ENCODE measurements around the gene USP3.

The USP3 gene

DNA sequence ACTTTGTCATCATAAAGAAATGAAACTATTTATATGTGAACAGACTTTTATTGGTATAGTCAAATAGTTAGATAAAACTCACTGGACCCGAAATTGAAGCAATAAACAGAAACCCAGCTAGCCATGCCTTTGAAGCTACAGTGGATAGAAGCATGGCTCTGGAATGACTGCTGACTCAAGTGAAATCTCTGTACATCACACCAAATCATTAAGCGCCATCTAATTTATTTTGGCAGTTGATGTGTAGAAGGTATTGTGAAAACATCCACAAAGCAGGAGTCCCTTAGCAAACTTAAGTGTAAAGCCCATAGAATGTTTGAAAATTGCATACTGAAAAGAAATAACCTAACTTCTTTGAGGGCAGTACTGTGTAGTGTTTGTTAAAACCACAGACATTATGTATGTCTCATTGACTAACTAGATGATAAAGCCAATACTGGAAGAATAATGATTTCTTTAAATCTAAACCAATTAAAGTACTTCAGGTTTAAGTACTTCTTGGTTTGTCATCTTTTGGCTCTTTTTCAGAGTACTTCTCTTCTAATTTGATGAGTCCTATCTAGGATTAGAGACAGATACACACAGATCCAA, 50.0 kb downstream of the USP3 start:
- no peak for DNase-seq

GRCh38 chr15:63555507-63555906, 51.1 kb downstream of the USP3 start:
- no peak for DNase-seq

GRCh38 chr15:63556246-63556645, 51.9 kb downstream of the USP3 start:
- no peak for DNase-seq

DNA sequence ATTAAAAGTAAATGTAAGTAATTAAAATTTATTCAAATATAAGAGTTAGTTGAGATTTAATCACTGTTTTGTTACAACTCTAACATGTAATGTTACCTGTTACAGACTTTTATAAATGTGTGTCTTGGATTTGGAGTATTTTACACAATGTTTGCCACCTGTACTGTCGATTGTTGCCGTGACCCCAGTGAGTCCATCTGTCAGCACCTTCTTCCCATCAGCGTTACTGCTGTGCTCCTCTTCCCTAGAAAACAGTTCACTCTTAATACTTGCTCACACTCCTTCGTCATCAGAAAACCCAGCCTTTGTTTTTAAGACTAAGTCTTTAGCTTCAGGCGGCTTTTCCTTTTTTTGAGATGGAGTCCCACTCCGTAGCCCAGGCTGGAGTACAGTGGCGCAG, 52.3 kb downstream of the USP3 start:
- no peak for DNase-seq

- DNase-seq = no peak
Measured at GRCh38 chr15:63559753-63560152, 55.4 kb downstream of the USP3 start.

DNA sequence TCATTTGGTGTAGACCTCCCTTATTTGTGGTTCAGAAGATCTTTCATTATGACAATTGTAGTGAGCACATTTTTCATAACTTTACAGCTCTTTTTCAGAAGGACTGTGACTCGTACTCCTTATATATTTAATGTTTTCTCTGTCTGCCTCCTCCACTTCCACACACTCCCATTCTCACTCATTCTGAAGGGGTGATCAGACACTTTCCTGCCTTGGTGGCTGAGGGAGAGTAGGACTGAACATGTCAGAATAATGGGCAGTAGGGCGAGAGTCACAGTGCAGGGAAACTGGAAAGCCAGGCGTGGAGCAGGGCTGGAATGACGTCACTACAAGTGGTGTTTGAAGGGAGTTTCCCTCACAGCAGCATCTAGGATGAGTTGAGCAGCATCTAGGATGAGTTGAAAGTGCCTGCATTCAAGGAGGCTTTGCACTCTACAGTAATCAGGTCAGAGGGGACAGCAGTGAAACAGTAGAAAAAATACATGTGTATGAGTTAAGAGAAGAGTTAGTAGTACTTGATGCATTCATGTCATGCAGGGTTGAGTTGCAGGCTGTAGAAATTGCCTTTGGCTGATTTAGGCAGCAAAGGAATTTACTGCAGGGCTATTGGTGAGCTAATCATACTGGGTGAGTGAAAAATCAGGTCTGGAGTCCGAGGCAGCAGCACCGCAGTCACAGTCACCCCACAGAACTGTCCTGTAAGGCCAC, 56.5 kb downstream of the USP3 start:
- DNase-seq = no peak

GRCh38 chr15:63564093-63564492, 59.7 kb downstream of the USP3 start:
- no peak for DNase-seq

DNA sequence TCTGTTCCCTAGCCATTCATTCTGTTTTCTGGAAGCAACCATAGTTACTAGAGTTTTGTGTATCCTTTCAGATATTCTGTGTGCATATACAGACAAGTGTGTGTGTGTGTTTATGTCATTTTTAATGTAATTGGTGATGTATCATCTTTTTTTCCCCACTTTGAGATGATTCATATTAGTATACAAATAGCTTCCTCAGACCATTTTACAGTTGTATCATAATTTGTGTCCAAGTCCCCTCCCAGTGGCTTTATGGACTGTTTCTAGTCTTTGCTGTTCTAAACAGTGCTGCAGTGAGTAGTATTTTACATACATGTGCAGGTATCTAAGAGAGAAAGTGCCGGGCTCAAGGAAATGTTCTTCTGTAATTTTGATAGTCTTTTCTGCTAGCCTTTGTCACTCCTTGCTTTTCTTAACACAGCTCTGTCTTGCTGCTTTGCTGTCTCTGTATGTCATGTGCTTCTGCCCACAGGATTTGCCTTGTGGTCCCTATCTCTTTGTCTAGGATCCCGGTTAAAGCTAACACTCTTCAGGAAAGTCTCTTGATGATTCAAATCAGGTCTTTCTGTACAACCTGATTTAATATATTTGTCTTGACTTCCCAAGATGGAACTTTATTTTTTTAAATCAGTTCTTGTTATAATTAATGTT, 61.3 kb downstream of the USP3 start:
- no peak for DNase-seq

DNA sequence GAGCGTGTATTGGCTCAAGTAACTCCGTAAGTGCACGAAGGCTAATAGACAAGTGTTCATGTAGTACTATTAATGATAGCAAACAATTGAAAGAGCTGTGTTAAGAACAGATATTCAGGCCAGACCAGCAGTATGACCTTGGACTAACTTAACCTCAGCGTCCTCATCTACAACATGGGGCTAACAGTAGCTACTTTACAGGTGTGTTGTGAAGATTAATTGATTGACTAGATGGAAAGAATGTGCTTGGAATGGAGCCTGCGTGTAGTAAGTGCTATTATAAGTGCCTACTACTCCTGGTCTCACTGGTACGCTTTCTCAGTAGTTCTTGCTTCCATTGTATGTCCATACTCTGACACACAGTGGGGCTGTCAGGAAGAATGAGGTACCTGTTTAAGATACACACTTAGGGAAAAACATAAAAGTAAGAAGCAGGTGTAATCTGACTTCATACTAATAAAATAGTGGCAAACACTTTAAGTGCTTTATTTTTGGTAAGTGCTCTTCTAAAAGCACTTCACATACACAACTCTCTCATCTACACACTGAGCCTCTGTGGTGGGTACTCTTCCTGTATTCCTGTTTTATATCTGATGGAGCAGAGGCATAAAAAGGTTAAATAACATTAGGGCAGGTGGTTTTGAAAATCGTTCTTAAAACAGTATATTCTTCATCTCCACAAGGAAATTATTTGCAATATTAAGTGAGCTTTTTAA, 68.5 kb downstream of the USP3 start:
- DNase-seq = no peak

DNA sequence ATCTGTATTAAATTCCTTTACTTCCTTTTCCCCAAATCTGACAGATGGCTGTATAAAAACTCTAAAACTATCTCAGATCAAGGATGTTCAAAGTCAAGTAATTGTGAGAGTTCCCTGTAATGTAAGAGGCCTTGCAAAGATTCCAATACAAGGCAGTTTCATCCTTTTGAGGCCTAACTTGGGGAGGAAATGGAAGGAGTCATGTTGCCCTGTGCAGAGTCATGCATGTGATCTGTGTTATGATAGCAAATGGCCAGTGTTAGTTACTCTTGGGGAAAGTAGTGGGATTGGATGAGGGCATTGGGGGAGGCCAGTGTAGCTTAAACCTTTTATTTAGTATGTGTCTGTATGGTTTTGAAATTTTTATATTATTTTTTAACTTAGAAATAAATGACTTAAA, 69.1 kb downstream of the USP3 start:
- no peak for DNase-seq

GRCh38 chr15:63575312-63575711, 70.9 kb downstream of the USP3 start:
- DNase-seq = no peak

- DNase-seq = no peak
Measured at GRCh38 chr15:63576441-63576840, 72.0 kb downstream of the USP3 start.

- no peak for DNase-seq
Measured at GRCh38 chr15:63582179-63582578, 77.8 kb downstream of the USP3 start.

- DNase-seq = no peak
Measured at GRCh38 chr15:63582718-63583426, 78.5 kb downstream of the USP3 start.

- DNase-seq = no peak
Measured at GRCh38 chr15:63586790-63587189, 82.4 kb downstream of the USP3 start.

GRCh38 chr15:63587527-63587926, 83.1 kb downstream of the USP3 start:
- no peak for DNase-seq

DNA sequence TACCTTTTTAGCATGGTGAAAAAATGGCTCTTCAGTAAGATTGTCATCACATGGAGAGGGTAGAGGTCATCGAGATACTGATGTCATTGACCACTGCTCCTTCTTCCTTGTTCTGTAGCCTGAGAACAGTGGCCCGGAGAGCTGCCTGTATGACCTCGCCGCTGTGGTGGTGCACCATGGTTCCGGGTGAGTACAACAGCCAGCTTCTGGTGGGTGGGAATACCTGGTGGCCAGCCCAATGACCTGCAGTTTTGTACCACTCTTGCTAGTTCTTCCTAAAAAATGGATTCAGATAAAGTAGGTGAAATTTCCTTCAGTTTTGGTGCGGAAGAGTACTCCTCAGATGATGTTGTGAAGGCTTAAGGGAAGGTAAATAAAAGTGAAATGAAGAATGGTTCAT, 84.4 kb downstream of the USP3 start:
- no peak for DNase-seq

GRCh38 chr15:63593705-63594671, 89.6 kb downstream of the USP3 start:
- no peak for DNase-seq

GRCh38 chr15:63595065-63595464, 90.7 kb downstream of the USP3 start:
- no peak for DNase-seq

- DNase-seq = no peak
Measured at GRCh38 chr15:63595688-63596087, 91.3 kb downstream of the USP3 start.

- no peak for DNase-seq
Measured at GRCh38 chr15:63596676-63597037, 92.3 kb downstream of the USP3 start.

Measured in NK-92 treated with Interleukin-12 subunit alpha and Interleukin-12 subunit beta, amount 100 ng/mL, for 24 hours (cell line).